Measurements from ENCODE around the gene SORCS1.

GRCh38 chr10:106672517-106673175 is 491.9 kb downstream of the SORCS1 start:
- TF ChIP-seq EZH2 (IDR thresholded peaks at IDR 0.05; ENCODE audit: insufficient read depth, low read length): no peak
- TF ChIP-seq, protein P1, sequence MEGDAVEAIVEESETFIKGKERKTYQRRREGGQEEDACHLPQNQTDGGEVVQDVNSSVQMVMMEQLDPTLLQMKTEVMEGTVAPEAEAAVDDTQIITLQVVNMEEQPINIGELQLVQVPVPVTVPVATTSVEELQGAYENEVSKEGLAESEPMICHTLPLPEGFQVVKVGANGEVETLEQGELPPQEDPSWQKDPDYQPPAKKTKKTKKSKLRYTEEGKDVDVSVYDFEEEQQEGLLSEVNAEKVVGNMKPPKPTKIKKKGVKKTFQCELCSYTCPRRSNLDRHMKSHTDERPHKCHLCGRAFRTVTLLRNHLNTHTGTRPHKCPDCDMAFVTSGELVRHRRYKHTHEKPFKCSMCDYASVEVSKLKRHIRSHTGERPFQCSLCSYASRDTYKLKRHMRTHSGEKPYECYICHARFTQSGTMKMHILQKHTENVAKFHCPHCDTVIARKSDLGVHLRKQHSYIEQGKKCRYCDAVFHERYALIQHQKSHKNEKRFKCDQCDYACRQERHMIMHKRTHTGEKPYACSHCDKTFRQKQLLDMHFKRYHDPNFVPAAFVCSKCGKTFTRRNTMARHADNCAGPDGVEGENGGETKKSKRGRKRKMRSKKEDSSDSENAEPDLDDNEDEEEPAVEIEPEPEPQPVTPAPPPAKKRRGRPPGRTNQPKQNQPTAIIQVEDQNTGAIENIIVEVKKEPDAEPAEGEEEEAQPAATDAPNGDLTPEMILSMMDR (IDR thresholded peaks at IDR 0.05; ENCODE audit: insufficient read depth, low read depth, low read length): no peak
